Fibroblast of lung (primary cell): Measurements from ENCODE around the gene ANKRD28.

Source experiments
- EZH2 ChIP-seq: IDR thresholded peaks from 2 replicates; pipeline ENCODE4 v1.5.1; 2012; ENCODE audit warnings: low read length, control low read depth, mild to moderate bottlenecking; ENCODE audit errors: missing control alignments
- TF ChIP-seq, protein P1 (sequence below), 2 donors: IDR thresholded peaks in 1 of 2; conservative IDR thresholded peaks in 1 of 2; 1 replicate in 1 of 2; 2 replicates in 1 of 2; pipeline ENCODE4 v1.5.1; 2011 to 2012; ENCODE audit warnings: low read length in 2 of 2, control low read depth in 1 of 2, inconsistent platforms in 1 of 2, low read depth in 1 of 2, mild to moderate bottlenecking in 1 of 2

DNA sequence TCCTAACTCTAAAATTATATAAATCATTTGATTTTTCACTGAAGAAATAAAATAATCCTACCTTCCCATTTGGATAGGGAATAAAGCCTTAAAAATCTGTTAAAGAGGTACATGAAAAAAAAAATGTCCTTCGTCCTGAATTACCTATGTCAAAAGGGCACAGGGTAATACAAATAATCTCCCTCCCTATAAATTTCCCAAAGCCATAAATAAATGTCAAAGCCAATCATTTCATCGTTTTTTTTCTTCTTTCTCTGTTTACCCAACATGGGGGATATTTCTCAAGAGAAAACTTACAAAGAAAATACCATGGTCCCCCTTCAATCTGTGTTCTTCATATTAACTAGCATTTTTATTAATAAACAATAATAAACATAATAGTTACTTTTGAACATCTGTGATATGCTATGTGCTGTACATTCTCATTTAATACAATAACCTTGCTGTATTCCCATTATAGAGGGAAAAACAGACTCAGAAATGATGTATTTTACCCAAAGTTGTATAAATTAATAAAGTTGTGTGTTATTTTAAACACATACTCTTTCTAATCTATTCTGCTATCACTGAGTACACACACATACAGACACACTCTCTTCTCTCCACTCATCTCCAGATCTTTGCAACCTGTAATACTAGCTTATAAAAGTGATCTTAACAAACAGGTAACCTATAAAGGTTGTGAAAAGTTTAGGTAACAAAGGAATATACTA is 910 bp upstream of the ANKRD28 start:
- TF ChIP-seq, protein P1, sequence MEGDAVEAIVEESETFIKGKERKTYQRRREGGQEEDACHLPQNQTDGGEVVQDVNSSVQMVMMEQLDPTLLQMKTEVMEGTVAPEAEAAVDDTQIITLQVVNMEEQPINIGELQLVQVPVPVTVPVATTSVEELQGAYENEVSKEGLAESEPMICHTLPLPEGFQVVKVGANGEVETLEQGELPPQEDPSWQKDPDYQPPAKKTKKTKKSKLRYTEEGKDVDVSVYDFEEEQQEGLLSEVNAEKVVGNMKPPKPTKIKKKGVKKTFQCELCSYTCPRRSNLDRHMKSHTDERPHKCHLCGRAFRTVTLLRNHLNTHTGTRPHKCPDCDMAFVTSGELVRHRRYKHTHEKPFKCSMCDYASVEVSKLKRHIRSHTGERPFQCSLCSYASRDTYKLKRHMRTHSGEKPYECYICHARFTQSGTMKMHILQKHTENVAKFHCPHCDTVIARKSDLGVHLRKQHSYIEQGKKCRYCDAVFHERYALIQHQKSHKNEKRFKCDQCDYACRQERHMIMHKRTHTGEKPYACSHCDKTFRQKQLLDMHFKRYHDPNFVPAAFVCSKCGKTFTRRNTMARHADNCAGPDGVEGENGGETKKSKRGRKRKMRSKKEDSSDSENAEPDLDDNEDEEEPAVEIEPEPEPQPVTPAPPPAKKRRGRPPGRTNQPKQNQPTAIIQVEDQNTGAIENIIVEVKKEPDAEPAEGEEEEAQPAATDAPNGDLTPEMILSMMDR (conservative IDR thresholded peaks at IDR 0.05 in 1 of 2, IDR thresholded peaks at IDR 0.05 in 1 of 2; ENCODE audit: low read depth in 1 of 2, low read length in 2 of 2): no peak
- TF ChIP-seq EZH2: no peak
